ENCODE results near the gene CAVIN2.

The CAVIN2 gene, protein sequence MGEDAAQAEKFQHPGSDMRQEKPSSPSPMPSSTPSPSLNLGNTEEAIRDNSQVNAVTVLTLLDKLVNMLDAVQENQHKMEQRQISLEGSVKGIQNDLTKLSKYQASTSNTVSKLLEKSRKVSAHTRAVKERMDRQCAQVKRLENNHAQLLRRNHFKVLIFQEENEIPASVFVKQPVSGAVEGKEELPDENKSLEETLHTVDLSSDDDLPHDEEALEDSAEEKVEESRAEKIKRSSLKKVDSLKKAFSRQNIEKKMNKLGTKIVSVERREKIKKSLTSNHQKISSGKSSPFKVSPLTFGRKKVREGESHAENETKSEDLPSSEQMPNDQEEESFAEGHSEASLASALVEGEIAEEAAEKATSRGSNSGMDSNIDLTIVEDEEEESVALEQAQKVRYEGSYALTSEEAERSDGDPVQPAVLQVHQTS

DNA sequence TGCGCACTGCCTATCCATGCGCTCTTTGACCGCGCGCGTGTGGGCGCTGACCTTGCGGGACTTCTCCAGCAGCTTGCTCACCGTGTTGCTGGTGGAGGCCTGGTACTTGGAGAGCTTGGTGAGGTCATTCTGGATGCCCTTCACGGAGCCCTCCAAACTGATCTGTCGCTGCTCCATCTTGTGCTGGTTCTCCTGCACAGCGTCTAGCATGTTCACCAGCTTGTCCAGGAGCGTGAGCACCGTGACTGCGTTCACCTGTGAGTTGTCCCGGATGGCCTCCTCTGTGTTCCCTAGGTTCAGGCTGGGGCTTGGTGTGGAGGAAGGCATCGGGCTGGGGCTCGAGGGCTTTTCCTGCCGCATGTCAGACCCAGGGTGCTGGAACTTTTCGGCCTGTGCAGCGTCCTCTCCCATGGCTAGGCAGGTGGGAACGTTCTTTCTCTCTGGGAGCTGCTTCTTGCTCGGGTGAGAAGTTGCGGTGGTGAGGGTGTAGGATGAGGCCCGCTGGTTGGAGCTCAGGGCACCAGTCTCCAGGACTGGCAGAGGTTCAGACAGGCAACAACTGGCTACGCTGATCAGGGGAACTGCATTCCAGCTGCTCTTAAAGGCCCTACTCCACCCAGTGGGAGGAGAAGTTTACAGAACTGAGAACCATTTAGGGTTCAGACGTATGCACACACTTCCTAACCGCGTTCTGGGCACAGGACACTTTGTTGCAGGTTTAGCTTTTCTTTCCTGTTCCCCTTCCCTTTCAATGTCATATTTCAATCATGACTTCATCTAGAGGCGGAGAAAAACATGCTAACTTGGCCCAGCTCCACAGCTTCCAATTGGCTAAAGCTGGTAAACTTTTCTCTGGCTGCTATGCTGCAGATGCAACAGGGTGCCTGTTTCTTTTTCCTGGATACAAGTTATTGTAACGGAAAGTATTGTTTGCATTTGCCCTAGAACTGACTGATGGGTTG lies at the start of gene CAVIN2:
Gene CAVIN2 (minus strand): TSS at position 574 of the 962 bp plus-strand sequence. CDS start 163 bp downstream, at position 411.
- DNase-seq: no peak

DNA sequence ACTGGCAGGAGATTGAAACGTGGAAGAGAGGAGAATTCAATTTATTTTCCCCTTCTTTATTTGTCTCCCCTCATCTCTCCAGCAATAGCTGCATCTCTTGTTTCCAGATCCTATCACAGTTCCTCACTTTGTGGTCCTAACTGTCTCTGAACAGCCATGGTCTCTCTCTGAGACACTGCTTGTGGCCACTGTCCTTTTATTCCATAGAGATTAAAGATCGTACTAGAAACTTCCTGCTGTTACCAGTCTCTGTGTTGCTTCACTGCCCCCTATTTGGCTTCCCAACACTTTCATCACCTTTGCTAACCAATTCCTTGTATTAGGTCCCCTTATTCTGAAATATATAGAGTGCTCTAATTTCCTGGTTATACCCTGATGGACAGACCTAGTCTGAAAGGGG lies 48.9 kb upstream of the CAVIN2 start:
- DNase-seq: no peak

DNA sequence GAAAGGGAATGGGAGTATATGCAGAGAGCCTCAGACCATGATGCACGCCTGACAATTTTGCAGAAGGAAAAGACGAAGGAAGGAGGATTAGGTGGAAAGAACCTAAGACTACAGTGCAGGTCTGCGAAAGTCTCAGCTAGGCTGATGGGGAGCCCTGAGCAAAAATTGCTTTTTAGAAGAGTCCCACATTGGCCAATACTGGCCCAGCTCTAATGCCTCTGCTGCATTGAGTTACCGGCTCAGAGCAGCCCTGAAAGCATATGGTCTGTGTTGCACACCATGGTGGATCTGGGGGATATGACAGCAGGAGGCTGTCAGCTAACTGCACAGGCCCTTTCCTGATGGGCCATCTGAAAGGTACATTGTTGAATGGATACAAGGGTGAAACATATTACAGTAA lies 48.3 kb upstream of the CAVIN2 start:
- DNase-seq: no peak

DNA sequence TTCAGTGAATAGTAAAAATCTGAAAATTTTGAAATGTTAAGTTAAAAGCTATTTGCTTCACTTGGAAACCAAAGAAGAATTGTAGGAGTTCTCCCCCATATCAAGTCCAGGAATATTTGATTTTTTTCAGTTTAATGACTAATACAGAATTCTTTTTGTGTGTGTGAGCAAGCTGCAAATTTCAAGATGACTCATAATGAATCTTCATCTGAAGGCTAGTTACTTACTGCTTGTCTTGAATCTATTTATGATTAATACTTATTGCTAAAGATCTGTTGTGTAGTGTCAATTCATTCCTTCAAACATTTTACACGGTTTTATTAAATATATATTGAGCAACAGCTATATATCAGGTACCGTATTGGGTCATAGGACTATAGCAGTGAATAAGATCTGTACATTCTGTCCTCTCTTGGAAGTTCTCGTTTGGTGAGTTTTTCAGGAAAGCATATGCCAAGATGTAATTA lies 47.8 kb upstream of the CAVIN2 start:
- no peak for DNase-seq

DNA sequence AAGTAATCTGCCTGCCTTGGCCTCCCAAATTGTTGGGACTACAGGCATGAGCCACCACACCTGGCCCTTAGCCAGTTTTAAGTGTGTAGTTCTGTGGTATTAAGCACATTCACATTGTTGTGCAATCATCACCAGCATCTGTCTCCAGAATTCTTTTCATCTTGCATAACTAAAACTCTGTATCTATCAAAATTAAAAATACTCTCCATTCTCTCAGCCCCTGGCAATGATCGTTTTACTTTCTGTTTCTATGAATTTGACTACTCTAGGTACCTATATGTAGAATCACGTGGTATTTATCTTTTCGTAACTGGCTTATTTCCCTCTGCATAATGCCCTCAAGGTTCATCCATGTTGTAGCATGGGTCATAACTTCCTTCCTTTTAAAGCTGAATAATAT lies 45.5 kb upstream of the CAVIN2 start:
- no peak for DNase-seq

DNA sequence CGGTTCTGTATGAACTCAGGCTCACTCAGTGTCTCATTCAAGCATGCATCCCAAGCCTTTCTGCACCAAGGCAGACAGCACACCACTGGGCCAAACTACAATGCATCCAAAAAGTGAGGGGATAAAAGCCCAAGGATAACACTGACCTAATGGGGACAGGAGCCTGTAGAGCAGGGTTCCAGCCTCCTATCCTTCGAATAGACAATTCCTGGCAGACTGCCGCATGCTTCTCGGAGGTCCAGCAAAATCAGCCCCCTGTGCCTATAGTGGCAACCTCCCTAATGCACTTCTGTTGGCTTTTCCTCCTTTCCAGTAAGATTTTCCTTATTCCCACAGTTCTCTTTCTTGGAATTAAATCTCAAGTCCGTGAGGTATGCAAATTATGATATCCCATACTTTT lies 44.8 kb upstream of the CAVIN2 start:
- DNase-seq: no peak

DNA sequence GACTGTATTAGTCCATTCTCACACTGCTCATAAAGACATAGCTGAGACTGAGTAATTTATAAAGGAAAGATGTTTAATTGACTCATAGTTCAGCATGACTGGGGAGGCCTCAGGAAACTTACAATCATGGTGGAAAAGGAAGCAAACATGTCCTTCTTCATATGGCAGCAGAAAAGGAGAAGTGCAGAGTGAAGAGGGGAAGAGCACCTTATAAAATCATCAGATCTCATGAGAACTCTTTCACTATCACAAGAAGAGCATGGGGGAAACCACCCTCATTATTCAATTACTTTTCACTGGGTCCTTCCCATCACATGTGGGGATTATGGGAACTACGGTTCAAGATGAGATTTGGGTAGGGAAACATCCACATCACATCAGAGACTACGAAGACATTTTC lies 43.0 kb upstream of the CAVIN2 start:
- DNase-seq: no peak

DNA sequence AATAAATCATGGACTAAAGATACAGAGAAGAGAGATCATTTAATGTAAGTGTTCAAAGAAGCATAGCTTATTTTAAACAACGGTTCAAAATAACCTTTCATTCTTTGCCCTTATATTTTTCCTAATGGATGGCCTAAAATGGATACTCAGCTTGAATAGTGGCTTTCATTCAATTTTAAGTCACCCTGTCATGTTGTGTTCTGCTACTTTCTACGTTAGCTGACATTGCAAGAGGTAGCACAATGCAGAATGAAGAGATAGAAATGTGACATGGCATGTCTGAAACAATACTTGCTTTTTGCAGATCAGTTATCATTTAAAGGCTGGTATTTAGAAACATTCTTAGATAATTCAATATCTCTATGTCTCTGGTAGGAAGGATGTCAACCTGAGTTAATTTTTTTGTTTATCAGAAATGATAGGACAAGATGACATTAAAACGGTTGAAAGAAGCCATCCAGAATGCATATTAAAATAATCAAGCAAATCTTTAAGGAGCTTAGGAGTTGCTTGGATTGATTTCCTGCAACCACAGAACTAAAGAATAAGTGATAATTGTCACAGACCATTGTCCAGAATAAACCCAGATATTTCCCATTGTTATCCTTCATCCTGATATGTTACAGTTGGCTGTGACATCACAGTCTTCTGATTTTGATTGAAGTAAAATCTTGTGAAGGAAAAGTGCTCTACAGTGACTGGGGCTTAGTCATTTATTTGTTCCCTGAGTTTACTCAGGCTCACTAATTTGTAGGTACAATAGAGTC lies 41.7 kb upstream of the CAVIN2 start:
- no peak for DNase-seq

DNA sequence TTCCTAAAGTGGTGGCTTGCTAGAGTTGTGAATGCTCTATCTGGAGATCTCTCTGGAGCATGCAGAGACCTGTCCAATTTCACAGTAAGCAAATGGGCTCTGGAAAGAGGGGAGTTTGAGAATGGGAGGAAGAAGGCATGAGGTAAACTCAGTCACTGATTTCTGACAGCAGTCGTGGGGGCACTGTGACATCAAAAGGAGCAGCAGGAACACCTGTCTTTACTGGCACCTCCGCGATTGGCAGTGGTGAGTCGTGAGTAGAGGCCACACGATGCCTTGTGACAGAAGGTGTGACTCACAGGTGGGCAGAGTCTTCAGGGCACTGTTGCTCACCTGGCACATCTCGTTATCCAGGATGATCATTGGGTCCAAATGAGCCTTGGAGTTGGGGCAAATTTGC lies 38.8 kb upstream of the CAVIN2 start:
- DNase-seq: no peak

DNA sequence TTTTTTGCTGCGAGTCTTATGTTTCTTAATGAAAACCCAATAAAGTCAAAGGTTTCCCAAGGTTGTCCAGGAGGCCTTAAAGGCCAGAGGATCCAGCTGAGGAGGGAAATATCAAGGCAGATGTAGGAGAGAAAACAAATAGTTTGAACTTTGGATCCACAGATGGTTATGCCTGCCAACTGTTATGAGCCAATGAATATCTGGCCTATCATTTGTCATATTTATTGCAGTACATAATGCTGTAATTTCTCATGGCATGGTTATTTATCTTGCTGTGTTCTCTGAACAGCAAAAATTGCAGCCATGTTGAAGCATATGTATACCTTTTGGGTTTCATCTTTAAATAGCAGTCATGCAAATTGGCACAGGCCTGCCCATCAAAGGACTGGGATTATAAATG lies 38.2 kb upstream of the CAVIN2 start:
- no peak for DNase-seq

DNA sequence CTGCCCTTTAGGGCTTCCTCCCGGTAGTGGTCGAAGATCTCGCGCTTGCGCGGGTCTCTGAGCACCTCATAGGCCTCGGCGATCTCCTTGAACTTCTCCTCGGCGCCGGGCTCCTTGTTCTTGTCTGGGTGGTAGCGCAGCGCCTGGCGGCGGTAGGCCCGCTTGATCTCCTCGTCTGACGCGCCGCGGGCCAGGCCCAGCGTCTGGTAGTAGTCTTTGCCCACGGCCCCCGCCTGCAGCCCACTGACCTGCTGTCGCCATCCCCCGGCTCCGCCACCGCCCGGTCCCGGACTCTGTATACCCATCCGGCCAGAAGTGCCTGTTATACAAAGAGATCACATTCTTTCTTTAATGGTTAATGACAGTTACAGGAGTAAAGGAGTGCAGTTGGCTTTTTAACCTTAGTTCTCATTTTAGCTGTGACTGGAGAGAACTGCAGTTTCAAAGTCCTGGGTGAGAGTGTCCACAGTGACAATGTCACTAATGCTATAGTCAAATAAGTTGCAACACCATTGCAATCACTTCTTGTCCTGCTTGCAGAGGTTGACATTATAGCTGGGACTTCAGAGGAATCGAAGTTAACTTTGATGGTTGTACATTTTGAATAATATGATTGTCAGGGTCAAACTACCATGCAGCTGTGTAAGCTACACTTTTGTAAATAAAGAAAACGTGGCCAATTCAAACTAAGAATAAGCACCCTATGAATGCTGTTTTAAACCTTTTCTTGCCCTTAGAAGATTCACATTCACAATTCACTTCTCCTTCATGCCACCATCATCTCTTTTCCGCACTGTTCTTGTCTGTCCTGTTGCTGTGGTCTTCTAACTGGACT lies 35.3 kb upstream of the CAVIN2 start:
- no peak for DNase-seq

DNA sequence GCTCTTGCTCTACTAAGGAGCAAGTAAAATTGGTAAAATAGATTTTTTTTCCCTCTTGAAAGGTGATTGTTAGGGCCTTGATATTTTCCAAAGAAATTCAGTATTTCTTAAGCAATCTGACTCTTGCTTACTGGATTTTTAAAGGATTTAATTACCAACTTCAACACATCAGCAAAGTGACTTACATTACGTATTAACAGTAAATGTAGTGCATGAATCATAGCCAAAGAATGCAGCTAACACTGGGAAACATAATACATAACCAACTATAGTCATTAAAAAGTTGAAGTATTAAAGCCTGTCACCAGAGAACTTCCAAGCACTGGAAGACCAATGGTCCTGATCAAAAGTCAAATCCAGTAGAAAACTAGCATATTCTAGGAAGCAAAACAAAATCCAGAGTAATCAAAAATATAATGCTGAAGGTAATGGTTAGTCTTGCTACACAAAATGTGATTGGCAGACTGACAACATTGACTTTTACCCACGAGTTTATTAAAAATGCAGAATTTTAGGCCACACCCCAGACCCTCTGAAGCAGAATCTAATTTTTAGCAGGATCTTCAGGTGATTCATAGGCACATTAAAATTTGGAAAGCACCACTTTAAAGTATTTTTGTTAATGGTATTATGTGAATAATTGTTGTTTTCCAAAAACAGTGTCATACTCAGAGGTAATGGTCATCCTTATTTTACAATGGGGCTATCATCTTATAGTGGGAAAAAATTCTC lies 31.8 kb upstream of the CAVIN2 start:
- no peak for DNase-seq

DNA sequence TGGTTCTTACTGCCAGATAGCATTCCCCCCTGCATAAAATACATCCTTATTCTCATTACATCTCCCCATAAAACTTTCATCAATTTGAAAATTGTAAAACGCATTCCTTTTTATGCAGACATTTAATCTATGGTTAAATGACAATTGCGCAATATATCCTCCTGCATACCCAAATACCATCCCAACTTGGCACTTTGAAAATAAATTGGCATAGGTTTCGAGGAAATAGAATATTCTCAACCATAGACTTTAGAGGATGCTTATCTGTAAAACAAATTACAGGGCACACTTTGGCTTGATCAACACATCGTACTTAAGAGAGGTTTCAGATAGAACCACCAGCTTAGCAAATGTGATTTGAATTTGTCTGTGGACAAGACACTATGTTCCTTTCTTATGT lies 31.0 kb upstream of the CAVIN2 start:
- DNase-seq: no peak

DNA sequence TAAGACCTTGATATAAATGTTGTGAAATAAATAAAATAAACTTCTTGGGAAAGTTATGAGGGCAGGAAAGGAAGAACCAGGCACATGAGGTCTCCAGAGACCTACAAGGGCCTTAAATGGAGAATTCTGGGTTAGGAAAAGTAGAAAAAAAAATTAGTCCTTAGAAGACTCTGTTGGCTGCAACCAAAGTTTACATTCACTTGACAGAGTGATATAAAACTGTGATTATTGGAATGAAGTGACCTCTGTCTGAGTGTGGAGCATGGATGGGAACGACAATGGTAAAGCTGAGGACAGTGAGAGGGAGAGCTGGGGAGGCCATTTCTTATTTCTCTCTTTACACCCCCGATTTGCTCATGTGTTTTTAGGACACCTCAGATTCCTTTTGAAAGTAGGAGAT lies 29.0 kb upstream of the CAVIN2 start:
- no peak for DNase-seq

DNA sequence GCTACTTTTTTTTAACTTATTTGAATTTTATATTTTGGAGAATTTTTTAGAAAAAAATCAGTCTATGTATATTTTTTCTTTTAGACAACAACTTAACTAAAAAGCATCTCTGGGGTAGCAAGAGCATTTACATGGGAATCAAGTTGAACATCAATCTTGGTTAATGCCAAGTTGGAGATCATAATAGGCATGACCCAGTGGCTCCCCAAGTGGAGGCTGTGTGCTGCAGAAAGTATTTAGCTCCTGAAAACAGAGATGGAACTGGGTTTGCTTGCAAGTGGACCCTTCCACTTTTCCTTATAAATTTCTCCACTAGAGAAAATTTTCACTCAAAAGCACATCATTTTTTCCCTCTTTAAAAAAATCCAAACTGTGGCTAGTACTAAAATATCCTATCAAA lies 23.9 kb upstream of the CAVIN2 start:
- no peak for DNase-seq

DNA sequence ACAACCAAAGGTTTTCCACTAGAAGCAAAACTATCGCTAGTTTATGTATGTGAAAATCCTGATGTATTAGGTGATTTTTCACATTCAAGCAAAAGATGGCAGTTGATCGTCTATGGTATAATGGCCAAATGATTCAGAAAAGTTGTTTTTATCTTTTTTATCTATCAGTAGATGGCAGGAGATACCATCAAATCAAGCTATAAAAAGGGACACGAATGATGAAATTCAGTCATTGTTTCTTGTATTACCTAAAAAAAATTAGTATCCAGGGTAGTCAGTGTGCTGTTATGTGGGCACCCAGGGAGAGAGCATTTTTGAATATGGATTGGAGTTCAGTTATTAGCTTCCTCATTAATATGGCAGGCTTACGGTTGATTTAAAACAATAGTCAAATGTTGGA lies 22.9 kb upstream of the CAVIN2 start:
- no peak for DNase-seq

DNA sequence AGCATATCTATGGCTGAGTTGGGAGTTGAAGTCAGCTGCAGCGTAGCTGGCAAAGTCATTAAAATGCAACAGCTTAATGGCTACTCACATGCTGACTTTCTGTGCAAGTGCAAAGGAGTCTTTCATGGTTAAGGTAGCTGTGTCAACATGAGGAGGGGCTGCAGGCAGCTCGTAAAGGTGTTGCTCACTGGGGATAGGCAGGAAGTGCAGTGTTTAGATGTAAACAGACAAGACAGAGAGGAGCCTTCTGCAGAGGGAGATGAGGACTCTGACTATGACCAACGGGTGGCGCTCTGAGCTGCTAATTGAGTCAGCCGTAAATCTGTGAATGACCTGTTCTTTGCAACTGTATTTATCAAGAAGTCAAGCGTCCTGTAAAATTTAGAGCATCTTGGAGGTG lies 22.3 kb upstream of the CAVIN2 start:
- peak; percentile 9 for DNase-seq

DNA sequence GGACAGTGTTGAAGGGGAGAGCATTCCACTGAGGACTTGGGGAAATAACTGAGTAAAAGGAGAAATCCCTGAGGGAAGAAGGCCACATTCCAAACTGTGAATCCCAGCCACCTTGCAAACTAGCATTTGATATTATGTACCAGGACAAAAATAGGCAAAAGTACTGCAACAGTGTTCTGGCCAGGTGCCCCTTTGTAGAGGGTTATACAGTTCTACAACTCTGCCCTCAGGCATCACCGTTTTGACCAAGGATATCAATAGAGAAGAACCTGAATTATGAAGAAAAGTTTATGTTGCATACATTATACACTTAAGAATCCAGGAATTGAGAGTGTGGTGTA lies 20.6 kb upstream of the CAVIN2 start:
- no peak for DNase-seq

DNA sequence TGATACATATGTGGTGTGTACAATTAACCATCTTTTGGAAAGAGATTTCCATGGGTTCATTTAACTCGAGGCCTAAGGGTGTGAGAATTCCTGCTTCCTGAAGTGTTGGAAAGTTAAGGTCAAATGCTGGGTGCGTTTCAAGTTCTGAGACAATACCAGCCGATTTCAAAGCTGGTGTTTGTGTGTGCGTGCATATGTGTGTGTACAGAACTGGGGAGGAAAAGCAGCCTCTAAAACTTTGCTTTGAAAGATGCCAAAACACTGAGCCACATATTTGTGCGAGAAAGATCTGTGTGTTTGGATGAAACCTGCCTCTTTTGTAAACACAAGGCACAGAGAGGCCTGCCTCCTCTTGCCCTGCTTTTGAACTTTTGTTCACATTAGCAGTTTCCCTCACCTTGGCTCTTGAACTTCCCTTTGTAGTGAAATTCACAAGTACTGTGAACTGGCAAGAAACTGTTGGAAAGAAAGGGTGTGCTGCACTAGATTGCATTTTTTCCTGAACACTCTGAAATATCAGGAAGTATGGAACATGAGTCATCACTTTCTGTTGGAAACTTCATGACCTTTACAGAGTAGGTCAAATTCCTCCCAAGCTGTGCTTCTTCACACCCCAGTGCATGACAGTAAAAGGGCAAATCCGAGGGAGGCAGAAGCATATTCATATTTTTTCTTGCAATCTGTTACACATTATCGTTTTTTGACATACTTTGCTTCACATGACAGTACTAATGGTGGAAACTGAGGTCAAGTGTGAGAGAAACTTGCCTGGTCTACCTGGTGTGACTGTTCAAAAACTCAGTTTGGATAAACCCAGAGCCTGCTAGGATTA lies 20.0 kb upstream of the CAVIN2 start:
- no peak for DNase-seq

DNA sequence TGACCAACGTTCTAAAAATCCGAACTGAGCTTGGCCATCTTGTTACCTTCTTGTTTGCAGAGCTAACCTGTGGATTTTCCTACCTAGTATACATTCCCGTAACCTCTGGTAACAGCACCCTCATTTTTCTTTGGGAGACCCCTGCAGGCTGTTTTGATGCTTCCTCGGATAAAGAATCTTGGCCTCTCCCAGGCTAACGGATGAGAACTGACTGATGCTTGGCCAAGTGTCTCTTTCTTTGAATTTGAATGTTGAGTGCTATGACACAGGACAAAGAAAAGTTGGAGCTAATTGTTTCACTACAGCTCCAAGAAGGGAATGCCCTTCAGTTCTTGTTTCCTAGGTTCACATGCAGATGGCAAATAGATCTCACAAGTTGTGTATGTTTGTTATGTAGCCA lies 19.3 kb upstream of the CAVIN2 start:
- DNase-seq: no peak

Data from NCI-H1417 treated with DMSO at 0.1 percent for 48 hours (cell line).